B cell (primary cell): ENCODE results near the gene KDELR3. TPM values are rescaled to one million over a fixed set of nuclear protein-coding genes. Genes with fewer than 3 reads are reported as not detected.

Source experiments
- ATAC-seq: fragments of 200-7000 bp; cut with Tn5 transposase; one replicate; pipeline ENCODE4 v1.10.0; 2021; ENCODE audit warnings: low read depth, mild to moderate bottlenecking, moderate number of reproducible peaks, moderate library complexity
- CTCF ChIA-PET: fragments of 350-600 bp; sonication (Branson Sonifier 250); formaldehyde crosslinking; loops from one replicate; lab custom pipeline; 2021; ENCODE audit warnings: antibody characterized with exemption, inconsistent platforms; lab: Charles Lee
- POLR2A ChIA-PET: fragments of 350-600 bp; sonication (Branson Sonifier 250); formaldehyde crosslinking; loops from one replicate; lab custom pipeline; 2021; ENCODE audit warnings: antibody characterized with exemption; lab: Charles Lee
- DNase-seq: peaks from one replicate; pipeline ENCODE4 v3.0.0; 2013
- H2AFZ ChIP-seq: 2 replicates; pipeline ENCODE4 v1.6.1; 2012; ENCODE audit warnings: mild to moderate bottlenecking, low read depth, low read length; ENCODE audit not compliant: insufficient read depth, poor library complexity, severe bottlenecking
- H3K27ac ChIP-seq, 2 donors: 1 replicate in 1 of 2; 2 replicates in 1 of 2; pipeline ENCODE4 v1.5.1; 2012 to 2013; ENCODE audit warnings: low read length in 2 of 2, mild to moderate bottlenecking in 2 of 2, moderate library complexity in 1 of 2
- H3K27me3 ChIP-seq, 4 experiments: fragments of 200-600 bp in 1 of 4; sonication (generic) in 1 of 4; replicated peaks in 1 of 4; 1 replicate in 2 of 4; 2 replicates in 2 of 4; pipeline versions ENCODE4 v1.6.1 to v1.7.0; 2013 to 2016; ENCODE audit warnings: low read length in 3 of 4, mild to moderate bottlenecking in 2 of 4, mixed read lengths in 1 of 4, moderate library complexity in 1 of 4; ENCODE audit not compliant: insufficient read depth in 4 of 4, control insufficient read depth in 3 of 4; ENCODE audit errors: control extremely low read depth in 1 of 4
- H3K36me3 ChIP-seq, 2 experiments: replicated peaks in 1 of 2; 1 replicate in 1 of 2; 2 replicates in 1 of 2; pipeline versions ENCODE4 v1.6.1 to v1.7.1; 2013; ENCODE audit warnings: low read length in 1 of 2; ENCODE audit not compliant: insufficient read depth in 2 of 2, control insufficient read depth in 1 of 2; ENCODE audit errors: control extremely low read depth in 1 of 2, extremely low read depth in 1 of 2
- H3K4me1 ChIP-seq, 2 donors: fragments of 200-600 bp in 1 of 2; sonication (generic) in 1 of 2; 1 replicate in 1 of 2; 2 replicates in 1 of 2; pipeline versions ENCODE4 v1.5.1 to v1.6.1; 2013 to 2017; ENCODE audit warnings: low read length in 2 of 2; ENCODE audit not compliant: control insufficient read depth in 2 of 2, insufficient read depth in 2 of 2
- H3K4me2 ChIP-seq: replicated peaks from 2 replicates; pipeline ENCODE3; 2012; ENCODE audit warnings: mild to moderate bottlenecking, low read depth, low read length; ENCODE audit not compliant: poor library complexity, severe bottlenecking
- H3K4me3 ChIP-seq, 5 experiments: fragments of 200-600 bp in 1 of 5; sonication (generic) in 1 of 5; 1 replicate in 3 of 5; 2 replicates in 2 of 5; pipeline versions ENCODE4 v1.5.1 to v1.7.0; 2011 to 2016; ENCODE audit warnings: low read length in 4 of 5, mild to moderate bottlenecking in 4 of 5, low read depth in 2 of 5, control low read depth in 1 of 5, moderate library complexity in 1 of 5; ENCODE audit not compliant: insufficient read depth in 1 of 5; ENCODE audit errors: control extremely low read depth in 1 of 5, extremely low read depth in 1 of 5
- H3K79me2 ChIP-seq: fragments of 200-600 bp; sonication (generic); one replicate; pipeline ENCODE4 v1.6.0; 2016; ENCODE audit warnings: low read length; ENCODE audit not compliant: control insufficient read depth, insufficient read depth
- H3K9ac ChIP-seq: fragments of 200-600 bp; sonication (generic); 2 replicates; pipeline ENCODE4 v1.6.1; 2017; ENCODE audit warnings: mild to moderate bottlenecking, low read length, moderate library complexity
- H3K9me3 ChIP-seq, 3 donors: one replicate each; pipeline versions ENCODE4 v1.6.1 to v1.7.1; 2013; ENCODE audit warnings: low read length in 2 of 3; ENCODE audit not compliant: control insufficient read depth in 2 of 3, insufficient read depth in 1 of 3; ENCODE audit errors: control extremely low read depth in 1 of 3
- H4K20me1 ChIP-seq: 2 replicates; pipeline ENCODE4 v1.6.0; 2012; ENCODE audit warnings: mild to moderate bottlenecking, low read length; ENCODE audit not compliant: insufficient read depth, control insufficient read depth, poor library complexity, severe bottlenecking
- H3K27ac Mint-ChIP-seq: one replicate; pipeline ENCODE4 v1.8.0; 2021; ENCODE audit warnings: mixed read lengths
- H3K27me3 Mint-ChIP-seq: one replicate; pipeline ENCODE4 v1.8.0; 2021; ENCODE audit warnings: mixed read lengths
- H3K4me1 Mint-ChIP-seq: one replicate; pipeline ENCODE4 v1.8.0; 2021; ENCODE audit warnings: mixed read lengths
- H3K4me3 Mint-ChIP-seq: one replicate; pipeline ENCODE4 v1.8.0; 2021; ENCODE audit warnings: mixed read lengths
- H3K9me3 Mint-ChIP-seq: one replicate; pipeline ENCODE4 v1.8.0; 2022; ENCODE audit warnings: mixed read lengths; ENCODE audit not compliant: insufficient read depth
- EZH2 ChIP-seq: IDR thresholded peaks from 2 replicates; pipeline ENCODE4 v1.6.1; 2012; ENCODE audit warnings: borderline replicate concordance, low read depth, mild to moderate bottlenecking, moderate library complexity, low read length; ENCODE audit not compliant: insufficient read depth, poor library complexity, severe bottlenecking
- WGBS: methylation state at CpG from one replicate; pipeline ENCODE4 v1.1.5; 2013; ENCODE audit warnings: missing lambda C conversion rate; ENCODE audit not compliant: insufficient coverage; 5-methylcytosine and 5-hydroxymethylcytosine counted together
- intact Hi-C: fragments of 100-400 bp; cut with micrococcal nuclease; formaldehyde crosslinking; loops from one replicate; pipeline ENCODE4 v1.10.0; 2022
- polyA plus RNA-seq: library from polyadenylated mRNA; depleted of rRNA; stranded (reverse); fragments of >200 nt; gene quantifications from 2 replicates; pipeline ENCODE4 v1.2.3, GENCODE V29; 2012
- total RNA-seq, 2 donors: library from RNA; stranded (reverse); fragments of 120-200 nt in 1 of 2; gene quantifications; 1 replicate in 1 of 2; 2 replicates in 1 of 2; pipeline versions ENCODE4 v1.2.3 to v1.2.4, GENCODE V29; 2013 to 2022
- TF ChIP-seq, protein P1 (sequence below): fragments of 200-600 bp; IDR thresholded peaks from one replicate; pipeline ENCODE4 v1.8.0; 2022; ENCODE audit warnings: antibody characterized with exemption, mild to moderate bottlenecking

Gene KDELR3
- total and polyA plus RNA-seq, 2 donors (not counting 1 experiment from before 2014, with no cell fraction given): not detected

DNA sequence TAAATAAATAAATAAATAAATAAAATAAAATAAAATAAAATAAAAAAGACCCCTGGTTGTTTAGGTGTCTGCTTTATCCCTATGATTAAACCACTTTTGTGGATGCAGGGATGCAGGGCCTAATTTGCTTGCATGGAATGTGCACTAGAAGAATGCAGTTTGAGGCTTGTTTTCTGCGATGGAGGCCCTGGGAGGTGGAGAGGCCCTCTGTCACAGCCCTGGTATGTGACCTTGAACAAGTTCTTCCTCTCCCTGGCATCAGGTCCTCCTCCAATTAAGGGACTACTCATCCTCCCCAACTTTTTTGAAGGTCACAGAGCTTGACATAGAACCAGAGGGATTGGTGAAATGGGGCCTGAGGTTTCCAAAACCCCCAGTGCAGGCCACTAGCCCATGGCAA is 35.6 kb upstream of the KDELR3 start:
- Histone ChIP-seq H3K9me3 (no peaks in the 10 kb centered on the region), H3K27me3 (no peaks in the 10 kb centered on the region), H4K20me1 (no peaks in the 10 kb centered on the region), H3K79me2 (no peaks in the 10 kb centered on the region), H3K36me3 (no peaks in the 10 kb centered on the region), H3K27ac (no peak overlapping the region), H3K4me3 (no peak overlapping the region), H2AFZ (no peak overlapping the region), H3K4me1 (no peaks in the 10 kb centered on the region), H3K4me2 (no peak overlapping the region), H3K9ac (no peak overlapping the region)
- Mint-ChIP-seq H3K27me3 (peaks cover 20% of the 10 kb centered on the region), H3K4me1 (no peaks in the 10 kb centered on the region), H3K4me3 (no peak overlapping the region), H3K27ac (no peak overlapping the region), H3K9me3 (no peaks in the 10 kb centered on the region)
- ChIA-PET POLR2A (no interaction called here), CTCF (no interaction called here)
- no peak for TF ChIP-seq EZH2
- TF ChIP-seq, protein P1, sequence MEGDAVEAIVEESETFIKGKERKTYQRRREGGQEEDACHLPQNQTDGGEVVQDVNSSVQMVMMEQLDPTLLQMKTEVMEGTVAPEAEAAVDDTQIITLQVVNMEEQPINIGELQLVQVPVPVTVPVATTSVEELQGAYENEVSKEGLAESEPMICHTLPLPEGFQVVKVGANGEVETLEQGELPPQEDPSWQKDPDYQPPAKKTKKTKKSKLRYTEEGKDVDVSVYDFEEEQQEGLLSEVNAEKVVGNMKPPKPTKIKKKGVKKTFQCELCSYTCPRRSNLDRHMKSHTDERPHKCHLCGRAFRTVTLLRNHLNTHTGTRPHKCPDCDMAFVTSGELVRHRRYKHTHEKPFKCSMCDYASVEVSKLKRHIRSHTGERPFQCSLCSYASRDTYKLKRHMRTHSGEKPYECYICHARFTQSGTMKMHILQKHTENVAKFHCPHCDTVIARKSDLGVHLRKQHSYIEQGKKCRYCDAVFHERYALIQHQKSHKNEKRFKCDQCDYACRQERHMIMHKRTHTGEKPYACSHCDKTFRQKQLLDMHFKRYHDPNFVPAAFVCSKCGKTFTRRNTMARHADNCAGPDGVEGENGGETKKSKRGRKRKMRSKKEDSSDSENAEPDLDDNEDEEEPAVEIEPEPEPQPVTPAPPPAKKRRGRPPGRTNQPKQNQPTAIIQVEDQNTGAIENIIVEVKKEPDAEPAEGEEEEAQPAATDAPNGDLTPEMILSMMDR: no peak
- ATAC-seq (no peak), DNase-seq (no peak)
- intact Hi-C loops: no loop called here
- 100% methylated on average over 1 of the region's 1 CpG for WGBS

DNA sequence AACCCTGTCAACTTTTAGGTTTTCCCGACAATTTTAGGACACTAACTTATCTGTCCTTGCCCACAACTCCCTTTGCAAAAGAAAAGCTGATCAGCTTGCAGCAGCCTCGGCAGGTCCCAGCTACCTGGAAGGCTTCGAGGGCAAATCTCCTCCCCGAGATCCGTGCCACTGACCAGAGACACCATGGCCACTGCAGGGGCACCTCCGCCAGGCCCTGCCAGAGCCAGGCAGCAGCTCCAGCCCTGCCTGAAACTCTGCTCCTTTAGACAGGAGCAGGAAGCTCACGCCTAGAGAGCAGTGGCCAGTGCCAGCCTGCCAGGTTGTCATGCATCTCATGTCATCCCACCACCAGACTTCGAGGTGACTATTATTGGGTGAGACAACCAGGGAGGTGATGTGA is 34.0 kb upstream of the KDELR3 start:
- Histone ChIP-seq H2AFZ (no peak overlapping the region), H3K79me2 (no peaks in the 10 kb centered on the region), H3K4me1 (no peaks in the 10 kb centered on the region), H3K27ac (no peak overlapping the region), H3K9ac (no peak overlapping the region), H4K20me1 (no peaks in the 10 kb centered on the region), H3K9me3 (no peaks in the 10 kb centered on the region), H3K27me3 (no peaks in the 10 kb centered on the region), H3K4me3 (no peak overlapping the region), H3K36me3 (no peaks in the 10 kb centered on the region), H3K4me2 (no peak overlapping the region)
- Mint-ChIP-seq H3K9me3 (no peaks in the 10 kb centered on the region), H3K27ac (no peak overlapping the region), H3K4me3 (no peak overlapping the region), H3K27me3 (peaks cover 24% of the 10 kb centered on the region), H3K4me1 (no peaks in the 10 kb centered on the region)
- WGBS: 81% methylated on average over 6 of the region's 8 CpGs
- ChIA-PET POLR2A (no interaction called here), CTCF (interaction anchor here (1.2 kb wide), 1 partner anchor 381 kb away, joined by 4 read pairs; no protein-coding TSS in a partner anchor)
- DNase-seq: no peak
- TF ChIP-seq, protein P1: no peak
- no peak for TF ChIP-seq EZH2
- intact Hi-C loops: no loop called here
- ATAC-seq: no peak
